KOPT-K1 (cell line): ENCODE measurements around the gene MIEN1.
"Not testable (repeated sequence)": the region's sequence is repeated elsewhere in the genome, so short reads cannot be mapped to it uniquely, and the experiment has no call there.

Experiments
- H3K27ac ChIP-seq: fragments of 200-600 bp; sonication (generic); 2 replicates; pipeline ENCODE4 v1.5.1; 2016; ENCODE audit warnings: antibody characterized with exemption, mild to moderate bottlenecking, low read depth, low read length; ENCODE audit not compliant: poor library complexity, severe bottlenecking
- H3K36me3 ChIP-seq: fragments of 200-600 bp; sonication (generic); 2 replicates; pipeline ENCODE4 v1.5.1; 2017; ENCODE audit warnings: antibody characterized with exemption, mild to moderate bottlenecking, low read length, moderate library complexity; ENCODE audit not compliant: insufficient read depth
- H3K9me3 ChIP-seq: fragments of 200-600 bp; sonication (generic); 2 replicates; pipeline ENCODE4 v1.5.1; 2017; ENCODE audit warnings: antibody characterized with exemption, low read length, mild to moderate bottlenecking; ENCODE audit not compliant: insufficient read depth, poor library complexity, severe bottlenecking

The MIEN1 gene

DNA sequence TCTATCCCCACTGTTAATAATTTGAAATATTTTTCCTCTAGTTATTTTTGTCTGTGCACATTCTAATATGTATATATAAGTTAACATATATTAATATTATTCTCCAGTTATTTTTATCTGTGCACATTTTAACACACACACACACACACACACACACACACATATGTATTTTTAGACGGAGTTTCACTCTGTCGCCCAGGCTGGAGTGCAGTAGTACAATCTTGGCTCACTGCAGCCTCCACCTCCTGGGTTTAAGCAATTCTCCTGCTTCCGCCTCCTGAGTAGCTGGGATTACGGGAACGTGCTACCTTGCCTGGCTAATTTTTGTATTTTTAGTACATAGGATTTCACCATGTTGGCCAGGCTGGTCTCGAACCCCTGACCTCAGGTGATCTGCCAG is 12.7 kb downstream of the MIEN1 start:
- no peaks in the 10 kb centered on the region for H3K36me3 ChIP-seq
- no peaks in the 10 kb centered on the region for H3K9me3 ChIP-seq
- H3K27ac ChIP-seq = no peak overlapping the region

DNA sequence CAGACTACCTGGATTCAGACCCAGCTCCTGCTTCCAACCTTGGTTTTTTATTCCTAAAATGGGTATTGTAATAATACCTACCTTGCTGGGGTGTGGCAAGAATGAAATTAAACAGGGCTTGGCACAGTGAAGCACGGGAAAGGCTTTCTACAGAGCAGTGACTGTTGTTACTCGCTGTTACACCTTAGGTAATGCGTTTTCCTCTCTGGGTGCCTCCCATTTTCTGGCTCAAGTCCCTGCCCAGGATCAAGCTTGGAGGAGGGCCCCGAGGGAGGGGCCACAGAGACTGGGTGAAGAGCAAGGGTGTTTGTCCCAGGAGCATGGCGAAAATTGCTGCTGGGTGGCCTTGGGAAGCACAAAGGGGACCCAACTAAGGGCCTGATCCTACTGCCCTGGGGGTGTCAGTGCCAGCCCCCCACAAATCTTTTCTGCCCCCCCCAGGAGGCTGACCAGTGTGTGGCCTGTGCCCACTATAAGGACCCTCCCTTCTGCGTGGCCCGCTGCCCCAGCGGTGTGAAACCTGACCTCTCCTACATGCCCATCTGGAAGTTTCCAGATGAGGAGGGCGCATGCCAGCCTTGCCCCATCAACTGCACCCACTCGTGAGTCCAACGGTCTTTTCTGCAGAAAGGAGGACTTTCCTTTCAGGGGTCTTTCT is 13.3 kb downstream of the MIEN1 start:
- Histone ChIP-seq H3K27ac (no peak overlapping the region), H3K36me3 (no peaks in the 10 kb centered on the region), H3K9me3 (no peaks in the 10 kb centered on the region)

DNA sequence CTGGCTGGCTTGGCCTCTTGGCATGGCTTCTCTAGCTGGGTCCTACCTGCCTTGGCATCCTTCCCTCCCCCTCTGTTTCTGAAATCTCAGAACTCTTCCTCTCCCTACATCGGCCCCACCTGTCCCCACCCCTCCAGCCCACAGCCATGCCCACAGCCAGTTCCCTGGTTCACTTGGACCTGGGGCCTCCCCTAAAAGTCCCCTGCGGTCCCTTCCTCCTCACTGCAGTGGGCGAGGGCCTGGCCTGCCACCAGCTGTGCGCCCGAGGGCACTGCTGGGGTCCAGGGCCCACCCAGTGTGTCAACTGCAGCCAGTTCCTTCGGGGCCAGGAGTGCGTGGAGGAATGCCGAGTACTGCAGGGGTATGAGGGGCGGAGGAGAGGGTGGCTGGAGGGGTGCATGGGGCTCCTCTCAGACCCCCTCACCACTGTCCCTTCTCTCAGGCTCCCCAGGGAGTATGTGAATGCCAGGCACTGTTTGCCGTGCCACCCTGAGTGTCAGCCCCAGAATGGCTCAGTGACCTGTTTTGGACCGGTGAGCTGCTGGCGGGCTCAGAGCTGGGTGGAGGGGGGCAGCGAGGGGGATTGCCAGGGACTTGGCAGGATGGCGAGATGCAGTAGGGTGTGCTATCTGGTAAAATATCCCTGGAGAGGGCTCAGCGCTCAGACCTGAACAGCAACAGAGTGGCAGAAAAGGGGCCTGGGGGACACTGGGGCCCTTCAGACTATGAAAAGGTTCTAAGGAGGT is 14.1 kb downstream of the MIEN1 start:
- Histone ChIP-seq H3K36me3 (no peaks in the 10 kb centered on the region), H3K9me3 (no peaks in the 10 kb centered on the region), H3K27ac (no peak overlapping the region)

DNA sequence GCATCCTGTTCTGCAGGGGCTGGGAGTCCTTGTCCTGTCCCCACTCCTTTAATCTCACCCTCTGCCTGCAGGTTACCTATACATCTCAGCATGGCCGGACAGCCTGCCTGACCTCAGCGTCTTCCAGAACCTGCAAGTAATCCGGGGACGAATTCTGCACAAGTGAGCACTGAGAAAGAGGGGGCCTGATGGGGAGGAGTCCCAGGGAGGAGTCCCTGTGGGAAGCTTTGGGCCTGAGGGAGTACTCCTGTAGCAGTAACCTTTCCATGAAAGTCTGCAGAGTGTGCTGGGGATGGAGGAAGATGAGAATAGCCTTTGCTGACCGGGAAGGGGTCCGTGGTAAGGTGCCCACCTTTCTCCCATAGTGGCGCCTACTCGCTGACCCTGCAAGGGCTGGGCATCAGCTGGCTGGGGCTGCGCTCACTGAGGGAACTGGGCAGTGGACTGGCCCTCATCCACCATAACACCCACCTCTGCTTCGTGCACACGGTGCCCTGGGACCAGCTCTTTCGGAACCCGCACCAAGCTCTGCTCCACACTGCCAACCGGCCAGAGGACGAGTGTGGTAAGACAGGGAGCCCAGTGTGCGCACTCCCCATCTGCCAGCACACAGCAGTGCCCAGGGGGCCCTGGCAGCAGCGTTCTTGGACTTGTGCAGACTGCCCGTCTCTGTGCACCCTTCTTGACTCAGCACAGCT is 14.8 kb downstream of the MIEN1 start:
- Histone ChIP-seq H3K9me3 (no peaks in the 10 kb centered on the region), H3K36me3 (no peaks in the 10 kb centered on the region), H3K27ac (no peak overlapping the region)

DNA sequence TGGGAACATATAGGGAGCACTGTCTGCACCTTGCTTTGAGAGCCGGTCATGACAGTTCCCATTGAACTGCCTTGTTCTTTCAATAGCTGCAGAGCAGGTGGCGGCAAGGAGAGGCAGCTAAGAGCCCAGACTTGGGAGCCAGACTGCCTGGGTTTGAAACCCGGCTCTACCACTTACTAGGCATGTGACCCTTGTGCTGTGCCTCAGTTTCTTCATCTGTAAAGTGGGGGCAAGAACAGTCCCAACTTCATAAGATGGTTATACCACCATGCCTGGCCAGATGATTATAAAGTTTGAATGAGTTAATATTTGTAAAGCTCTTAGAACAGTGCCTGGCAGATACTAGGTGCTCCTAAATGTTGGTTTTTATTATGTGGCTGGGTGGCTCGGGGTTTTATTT is 16.1 kb downstream of the MIEN1 start:
- no peaks in the 10 kb centered on the region for H3K9me3 ChIP-seq
- H3K27ac ChIP-seq = no peak overlapping the region
- H3K36me3 ChIP-seq = no peaks in the 10 kb centered on the region

DNA sequence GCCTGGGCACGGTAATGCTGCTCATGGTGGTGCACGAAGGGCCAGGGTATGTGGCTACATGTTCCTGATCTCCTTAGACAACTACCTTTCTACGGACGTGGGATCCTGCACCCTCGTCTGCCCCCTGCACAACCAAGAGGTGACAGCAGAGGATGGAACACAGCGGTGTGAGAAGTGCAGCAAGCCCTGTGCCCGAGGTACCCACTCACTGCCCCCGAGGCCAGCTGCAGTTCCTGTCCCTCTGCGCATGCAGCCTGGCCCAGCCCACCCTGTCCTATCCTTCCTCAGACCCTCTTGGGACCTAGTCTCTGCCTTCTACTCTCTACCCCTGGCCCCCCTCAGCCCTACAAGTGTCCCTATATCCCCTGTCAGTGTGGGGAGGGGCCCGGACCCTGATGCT is 18.5 kb downstream of the MIEN1 start:
- no peaks in the 10 kb centered on the region for H3K9me3 ChIP-seq
- H3K36me3 ChIP-seq = no peaks in the 10 kb centered on the region

DNA sequence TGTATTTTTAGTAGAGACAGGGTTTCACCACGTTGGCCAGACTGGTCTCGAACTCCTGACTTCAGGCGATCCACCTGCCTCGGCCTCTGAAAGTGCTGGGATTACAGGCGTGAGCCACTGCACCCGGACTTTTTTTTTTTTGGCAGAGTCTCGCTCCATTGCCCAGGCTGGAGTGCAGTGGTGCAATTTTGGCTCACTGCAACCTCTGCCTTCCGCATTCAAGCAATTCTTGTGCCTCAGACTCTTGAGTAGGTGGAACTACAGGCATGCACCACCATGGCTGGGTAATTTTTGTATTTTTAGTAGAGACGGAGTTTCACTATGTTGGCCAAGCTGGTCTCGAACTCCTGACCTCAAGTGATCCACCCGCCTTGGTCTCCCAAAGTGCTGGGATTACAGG is 19.3 kb downstream of the MIEN1 start:
- H3K27ac ChIP-seq, H3K36me3 ChIP-seq, H3K9me3 ChIP-seq: not testable (repeated sequence)

More for the DNA sequence above, 18.5 kb downstream of the MIEN1 start:
- H3K27ac ChIP-seq = no peak overlapping the region

DNA sequence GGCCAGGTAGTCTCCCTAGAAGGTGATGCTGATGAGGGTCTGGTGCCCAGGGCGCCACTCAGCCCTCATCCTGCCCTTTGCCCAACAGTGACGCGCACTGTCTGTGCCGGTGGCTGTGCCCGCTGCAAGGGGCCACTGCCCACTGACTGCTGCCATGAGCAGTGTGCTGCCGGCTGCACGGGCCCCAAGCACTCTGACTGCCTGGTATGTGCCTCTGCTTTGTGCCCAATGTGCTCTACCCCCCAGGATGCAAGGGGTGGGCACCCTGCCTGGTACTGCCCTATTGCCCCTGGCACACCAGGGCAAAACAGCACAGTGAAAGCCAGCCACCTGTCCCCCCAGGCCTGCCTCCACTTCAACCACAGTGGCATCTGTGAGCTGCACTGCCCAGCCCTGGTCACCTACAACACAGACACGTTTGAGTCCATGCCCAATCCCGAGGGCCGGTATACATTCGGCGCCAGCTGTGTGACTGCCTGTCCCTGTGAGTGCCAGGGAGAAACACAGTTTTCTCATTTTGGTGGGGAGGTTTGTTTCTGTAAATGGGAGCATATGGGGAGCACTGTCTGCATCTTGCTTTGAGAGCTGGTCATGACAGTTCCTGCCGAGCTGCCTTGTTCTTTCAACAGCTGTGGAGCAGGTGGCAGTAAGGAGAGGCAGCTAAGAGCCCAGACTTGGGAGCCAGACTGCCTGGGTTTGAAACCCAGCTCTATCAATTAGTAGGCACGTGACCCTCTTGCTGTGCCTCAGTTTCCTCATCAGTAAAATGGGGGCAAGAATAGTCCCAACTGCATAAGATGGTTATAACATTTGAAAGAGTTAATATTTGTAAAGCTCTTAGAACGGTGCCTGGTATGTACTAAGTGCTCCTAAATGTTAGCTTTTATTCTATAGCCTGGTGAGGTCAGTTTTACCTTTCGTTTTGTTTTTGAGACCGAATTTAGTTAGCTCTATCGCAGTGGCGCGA is 20.1 kb downstream of the MIEN1 start:
- Histone ChIP-seq H3K36me3 (no peaks in the 10 kb centered on the region), H3K9me3 (no peaks in the 10 kb centered on the region), H3K27ac (no peak overlapping the region)

DNA sequence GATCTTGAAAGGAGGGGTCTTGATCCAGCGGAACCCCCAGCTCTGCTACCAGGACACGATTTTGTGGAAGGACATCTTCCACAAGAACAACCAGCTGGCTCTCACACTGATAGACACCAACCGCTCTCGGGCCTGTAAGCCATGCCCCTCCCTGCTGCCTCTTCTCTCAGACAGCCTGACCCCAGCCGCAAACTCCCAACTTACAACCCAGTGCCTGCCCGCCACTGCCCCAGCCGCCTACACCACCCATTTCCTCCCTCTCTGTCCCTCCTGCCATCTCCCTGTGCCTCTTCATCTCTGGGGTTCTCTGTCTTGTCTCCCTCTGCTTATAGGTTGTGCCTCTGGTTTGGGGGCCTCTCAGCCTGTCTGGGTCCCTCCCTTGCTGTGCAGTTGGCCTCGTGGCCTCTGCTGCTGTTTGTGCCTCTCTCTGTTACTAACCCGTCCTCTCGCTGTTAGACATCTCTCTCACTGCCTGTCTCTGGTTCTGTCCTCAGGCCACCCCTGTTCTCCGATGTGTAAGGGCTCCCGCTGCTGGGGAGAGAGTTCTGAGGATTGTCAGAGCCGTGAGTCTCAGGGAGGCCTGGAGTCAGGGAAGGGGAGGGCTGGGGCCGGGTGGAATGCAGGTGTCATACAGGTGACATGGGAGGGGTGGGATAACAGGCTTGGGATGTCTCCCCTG is 20.9 kb downstream of the MIEN1 start:
- Histone ChIP-seq H3K27ac (no peak overlapping the region), H3K9me3 (no peaks in the 10 kb centered on the region), H3K36me3 (no peaks in the 10 kb centered on the region)

DNA sequence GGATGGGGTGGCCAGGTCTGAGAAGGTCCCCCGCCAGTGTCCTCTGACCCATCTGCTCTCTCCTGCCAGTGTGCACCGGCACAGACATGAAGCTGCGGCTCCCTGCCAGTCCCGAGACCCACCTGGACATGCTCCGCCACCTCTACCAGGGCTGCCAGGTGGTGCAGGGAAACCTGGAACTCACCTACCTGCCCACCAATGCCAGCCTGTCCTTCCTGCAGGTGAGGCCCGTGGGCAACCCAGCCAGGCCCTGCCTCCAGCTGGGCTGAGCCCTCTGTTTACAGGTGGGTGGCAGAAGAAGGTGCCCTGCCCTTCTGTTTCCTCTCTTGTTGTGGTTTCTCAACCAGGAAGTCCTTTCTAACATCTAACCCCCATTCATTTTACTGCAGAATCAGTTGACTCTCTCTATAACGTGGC is 23.4 kb downstream of the MIEN1 start:
- Histone ChIP-seq H3K27ac (no peak overlapping the region), H3K36me3 (no peaks in the 10 kb centered on the region), H3K9me3 (no peaks in the 10 kb centered on the region)

DNA sequence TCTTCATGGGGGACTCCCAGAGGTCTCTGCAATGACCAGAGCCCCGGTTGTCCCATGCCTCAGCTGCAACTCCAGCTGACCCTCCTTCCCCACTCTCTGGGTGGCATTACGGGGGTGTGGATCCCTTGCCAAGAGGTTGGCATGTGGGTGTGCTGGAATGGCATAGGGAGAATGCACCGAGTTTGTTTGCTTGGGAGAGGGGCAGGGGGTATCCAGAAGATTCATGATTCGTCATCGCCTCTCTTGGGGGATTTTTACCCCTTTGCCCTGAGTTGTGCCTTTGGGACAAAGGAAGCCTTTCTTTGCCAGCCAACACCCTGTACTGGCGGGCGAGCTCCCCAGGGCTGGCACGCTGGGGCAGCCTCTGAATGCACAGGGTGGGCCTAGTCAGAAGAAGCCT is 23.9 kb downstream of the MIEN1 start:
- no peaks in the 10 kb centered on the region for H3K36me3 ChIP-seq
- H3K27ac ChIP-seq = no peak overlapping the region
- H3K9me3 ChIP-seq = no peaks in the 10 kb centered on the region

DNA sequence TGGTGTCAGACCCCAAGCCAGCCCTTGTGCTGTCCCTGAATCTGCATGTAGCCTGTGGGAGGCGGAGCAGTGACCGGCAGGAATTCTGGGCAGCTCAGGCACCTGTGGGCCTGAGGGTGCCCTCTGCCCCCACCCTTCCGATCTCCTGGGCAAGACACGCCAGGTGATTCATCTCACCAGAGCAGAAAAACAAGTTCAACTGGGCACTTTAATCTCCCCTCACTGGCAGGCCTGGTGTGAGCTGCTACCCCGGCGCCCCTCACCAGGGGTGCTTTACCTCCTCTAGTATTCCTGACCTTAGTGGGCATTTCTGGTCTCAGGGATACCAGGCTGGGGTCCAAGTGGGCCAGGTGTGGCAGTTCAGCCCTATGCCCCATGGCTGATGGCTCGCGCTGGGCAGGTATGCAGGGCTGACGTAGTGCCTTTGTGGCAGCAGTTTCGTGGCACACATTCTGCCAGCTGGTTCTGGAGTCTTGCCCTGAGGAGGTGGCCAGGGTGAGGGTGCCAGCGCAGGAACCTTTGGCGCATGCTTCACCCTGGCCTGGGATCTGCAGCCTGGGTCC is 24.5 kb downstream of the MIEN1 start:
- Histone ChIP-seq H3K36me3 (no peaks in the 10 kb centered on the region), H3K9me3 (no peaks in the 10 kb centered on the region), H3K27ac (no peak overlapping the region)

DNA sequence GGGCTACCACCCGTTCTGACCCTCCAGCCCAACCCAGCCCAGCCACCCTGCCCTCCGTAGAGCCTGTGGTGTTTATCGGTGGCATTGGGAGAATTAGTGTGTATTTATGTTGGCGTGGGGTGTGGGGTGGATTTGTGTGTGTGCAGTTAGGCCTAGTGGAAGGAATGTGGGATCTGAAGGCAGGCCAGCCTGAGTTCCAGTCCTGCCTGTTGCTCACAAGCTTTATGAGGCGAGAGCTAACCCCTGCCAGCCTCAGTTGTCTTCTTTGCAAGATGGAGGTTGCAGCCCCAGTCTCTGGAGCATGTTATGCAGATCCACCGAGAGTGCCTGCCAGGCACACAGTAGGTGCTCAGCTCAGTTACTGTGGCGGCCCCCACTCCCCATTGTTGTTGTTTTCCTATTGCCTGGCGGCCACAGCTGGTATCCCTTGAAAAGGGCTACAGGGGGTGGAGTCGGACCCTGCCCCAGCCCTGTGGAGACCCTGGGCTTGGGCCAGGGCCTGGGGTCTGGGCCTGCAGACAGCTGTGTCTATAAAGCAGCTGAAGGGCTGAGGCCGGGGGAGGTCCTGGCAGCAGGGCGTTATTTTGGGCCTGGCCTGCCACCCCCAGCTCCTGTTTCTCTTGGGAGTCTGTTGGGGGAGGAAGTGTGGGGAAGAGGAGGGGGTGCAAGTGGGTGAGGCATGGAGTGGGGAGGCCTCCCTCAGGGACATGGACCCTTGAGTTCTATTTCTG is 25.3 kb downstream of the MIEN1 start:
- H3K36me3 ChIP-seq = no peaks in the 10 kb centered on the region
- H3K27ac ChIP-seq = no peak overlapping the region
- H3K9me3 ChIP-seq = no peaks in the 10 kb centered on the region
